PC-9 (cell line): ENCODE results near the gene THSD1.

Experiments used
- EZH2 ChIP-seq: fragments of 200-600 bp; sonication (generic); IDR thresholded peaks from 2 replicates; pipeline ENCODE4 v1.8.0; 2017; ENCODE audit warnings: antibody characterized with exemption, low read depth
- TF ChIP-seq, protein P1 (sequence below): fragments of 200-600 bp; sonication (generic); conservative IDR thresholded peaks from 2 replicates; pipeline ENCODE4 v1.6.1; 2017; ENCODE audit warnings: mixed run types, antibody characterized with exemption, mild to moderate bottlenecking, moderate library complexity

DNA sequence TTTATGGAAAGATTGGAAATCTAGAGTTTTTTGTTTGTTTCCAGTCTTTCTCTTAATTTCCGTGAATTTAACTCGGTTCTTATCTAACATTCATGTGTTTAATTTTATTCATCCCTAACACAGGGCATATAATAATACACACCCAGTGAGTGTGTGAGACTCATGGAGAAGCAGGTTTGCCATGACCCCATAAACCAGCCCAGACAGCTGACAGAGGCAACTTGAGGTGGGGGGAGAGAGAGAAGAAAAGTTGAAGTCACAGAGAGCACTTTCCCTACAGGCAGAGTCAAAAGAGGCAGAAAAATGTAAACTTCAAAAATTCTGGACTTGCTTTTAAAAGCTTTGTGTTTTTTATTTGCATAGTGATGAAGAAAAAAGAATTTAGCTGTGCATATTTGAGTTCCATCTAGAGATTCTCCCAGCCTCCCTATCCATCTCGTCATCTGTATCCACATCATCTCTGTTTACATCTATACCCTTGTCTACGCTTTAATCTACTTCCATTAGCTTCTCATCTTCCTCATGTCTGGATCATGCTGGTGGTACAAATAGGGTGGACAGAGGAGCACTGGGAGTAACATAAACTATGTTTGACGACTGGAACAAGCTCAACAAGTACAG, 60.2 kb downstream of the THSD1 start:
- TF ChIP-seq, protein P1, sequence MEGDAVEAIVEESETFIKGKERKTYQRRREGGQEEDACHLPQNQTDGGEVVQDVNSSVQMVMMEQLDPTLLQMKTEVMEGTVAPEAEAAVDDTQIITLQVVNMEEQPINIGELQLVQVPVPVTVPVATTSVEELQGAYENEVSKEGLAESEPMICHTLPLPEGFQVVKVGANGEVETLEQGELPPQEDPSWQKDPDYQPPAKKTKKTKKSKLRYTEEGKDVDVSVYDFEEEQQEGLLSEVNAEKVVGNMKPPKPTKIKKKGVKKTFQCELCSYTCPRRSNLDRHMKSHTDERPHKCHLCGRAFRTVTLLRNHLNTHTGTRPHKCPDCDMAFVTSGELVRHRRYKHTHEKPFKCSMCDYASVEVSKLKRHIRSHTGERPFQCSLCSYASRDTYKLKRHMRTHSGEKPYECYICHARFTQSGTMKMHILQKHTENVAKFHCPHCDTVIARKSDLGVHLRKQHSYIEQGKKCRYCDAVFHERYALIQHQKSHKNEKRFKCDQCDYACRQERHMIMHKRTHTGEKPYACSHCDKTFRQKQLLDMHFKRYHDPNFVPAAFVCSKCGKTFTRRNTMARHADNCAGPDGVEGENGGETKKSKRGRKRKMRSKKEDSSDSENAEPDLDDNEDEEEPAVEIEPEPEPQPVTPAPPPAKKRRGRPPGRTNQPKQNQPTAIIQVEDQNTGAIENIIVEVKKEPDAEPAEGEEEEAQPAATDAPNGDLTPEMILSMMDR = no peak
- TF ChIP-seq EZH2 = no peak
